Vagina (tissue), 2 donors: Measurements from ENCODE around the gene SIM1. TPM values are rescaled to one million over a fixed set of nuclear protein-coding genes. Genes with fewer than 3 reads are reported as not detected.

Experiments
- DNase-seq, 2 donors: peaks; one replicate each; pipeline ENCODE4 v3.0.0-alpha.2; 2017; ENCODE audit errors: extremely low spot score in 2 of 2
- H3K27ac ChIP-seq: fragments of 200-600 bp; sonication (generic); one replicate; pipeline ENCODE4 v1.5.1; 2019
- H3K27me3 ChIP-seq: fragments of 200-600 bp; sonication (generic); one replicate; pipeline ENCODE4 v1.5.1; 2019
- H3K36me3 ChIP-seq, 2 donors: fragments of 200-600 bp; sonication (generic); one replicate each; pipeline ENCODE4 v1.5.1; 2017 to 2019
- H3K4me1 ChIP-seq: fragments of 200-600 bp; sonication (generic); one replicate; pipeline ENCODE4 v1.5.1; 2019
- H3K4me3 ChIP-seq, 2 donors: fragments of 200-600 bp; sonication (generic); 1 replicate in 1 of 2; 2 replicates in 1 of 2; pipeline ENCODE4 v1.5.1; 2016 to 2019
- H3K9me3 ChIP-seq: fragments of 200-600 bp; sonication (generic); one replicate; pipeline ENCODE4 v1.5.1; 2019
- CTCF ChIP-seq, 3 experiments: fragments of 450-650 bp in 2 of 3; fragments of 200-600 bp in 1 of 3; sonication (generic) in 1 of 3; IDR thresholded peaks; one replicate each; pipeline ENCODE4 v1.5.1; 2017 to 2019; ENCODE audit warnings: antibody characterized with exemption in 3 of 3, mild to moderate bottlenecking in 2 of 3, moderate library complexity in 2 of 3
- POLR2A ChIP-seq, 2 donors: fragments of 450-650 bp; IDR thresholded peaks; one replicate each; pipeline ENCODE4 v1.6.1; 2017; ENCODE audit warnings: antibody characterized with exemption in 2 of 2, mild to moderate bottlenecking in 2 of 2, moderate library complexity in 2 of 2
- POLR2AphosphoS5 ChIP-seq, 2 donors: sonication (generic); formaldehyde crosslinking; IDR thresholded peaks; one replicate each; pipeline ENCODE4 v1.9.0; 2017; ENCODE audit warnings: antibody characterized with exemption in 2 of 2, mild to moderate bottlenecking in 2 of 2, low read depth in 1 of 2; ENCODE audit not compliant: insufficient read depth in 1 of 2
- intact Hi-C: fragments of 100-400 bp; cut with DNase I; formaldehyde crosslinking; loops from one replicate; pipeline ENCODE4 v1.15.1; 2023
- total RNA-seq: library from RNA; depleted of rRNA; stranded (reverse); fragments of >200 nt; gene quantifications from one replicate; pipeline ENCODE4 v1.2.3, GENCODE V29; 2016

SIM1 gene
- total RNA-seq, 1 donor from 2014 or later, result not detected

GRCh38 chr6:100462706-100463629 lies 1.8 kb downstream of the SIM1 start:
- TF ChIP-seq POLR2AphosphoS5 (IDR thresholded peaks at IDR 0.05; ENCODE audit: insufficient read depth in 1 of 2, low read depth in 1 of 2), result no peak
- no peak for TF ChIP-seq POLR2A (IDR thresholded peaks at IDR 0.05)
- no peak for TF ChIP-seq CTCF (IDR thresholded peaks at IDR 0.05)
- H3K4me1 ChIP-seq, result peaks cover 12% of the 10 kb centered on the region
- no peaks in the 10 kb centered on the region for H3K9me3 ChIP-seq
- intact Hi-C loops, result no loop called here
- no peaks in the 10 kb centered on the region for H3K36me3 ChIP-seq
- no peak overlapping the region for H3K4me3 ChIP-seq
- H3K27ac ChIP-seq, result no peak overlapping the region
- no peak for DNase-seq
- peaks cover 50% of the 10 kb centered on the region for H3K27me3 ChIP-seq

- TF ChIP-seq POLR2A (IDR thresholded peaks at IDR 0.05) (no peak), POLR2AphosphoS5 (IDR thresholded peaks at IDR 0.05; ENCODE audit: insufficient read depth in 1 of 2, low read depth in 1 of 2) (no peak), CTCF (IDR thresholded peaks at IDR 0.05) (no peak)
- H3K4me3 ChIP-seq, result no peak overlapping the region
- intact Hi-C loops, result no loop called here
- no peaks in the 10 kb centered on the region for H3K9me3 ChIP-seq
- DNase-seq, result no peak
- H3K4me1 ChIP-seq, result peaks cover 12% of the 10 kb centered on the region
- H3K36me3 ChIP-seq, result no peaks in the 10 kb centered on the region
- no peak overlapping the region for H3K27ac ChIP-seq
- H3K27me3 ChIP-seq, result peaks cover 50% of the 10 kb centered on the region
These were observed 2.6 kb downstream of the SIM1 start for GRCh38 chr6:100461917-100462705.

GRCh38 chr6:100461278-100461916 lies 3.3 kb downstream of the SIM1 start:
- no peak overlapping the region for H3K27ac ChIP-seq
- TF ChIP-seq POLR2AphosphoS5 (IDR thresholded peaks at IDR 0.05; ENCODE audit: insufficient read depth in 1 of 2, low read depth in 1 of 2) (no peak), POLR2A (IDR thresholded peaks at IDR 0.05) (no peak), CTCF (IDR thresholded peaks at IDR 0.05) (no peak)
- H3K9me3 ChIP-seq, result no peaks in the 10 kb centered on the region
- no peak overlapping the region for H3K4me3 ChIP-seq
- intact Hi-C loops, result no loop called here
- no peaks in the 10 kb centered on the region for H3K36me3 ChIP-seq
- peaks cover 49% of the 10 kb centered on the region for H3K27me3 ChIP-seq
- no peak for DNase-seq
- H3K4me1 ChIP-seq, result peaks cover 12% of the 10 kb centered on the region

GRCh38 chr6:100460650-100461204 lies 4.0 kb downstream of the SIM1 start:
- Histone ChIP-seq H3K4me3 (no peak overlapping the region), H3K27me3 (peaks cover 49% of the 10 kb centered on the region), H3K36me3 (no peaks in the 10 kb centered on the region), H3K4me1 (peaks cover 12% of the 10 kb centered on the region), H3K9me3 (no peaks in the 10 kb centered on the region), H3K27ac (no peak overlapping the region)
- TF ChIP-seq POLR2A (IDR thresholded peaks at IDR 0.05) (no peak), POLR2AphosphoS5 (IDR thresholded peaks at IDR 0.05; ENCODE audit: insufficient read depth in 1 of 2, low read depth in 1 of 2) (no peak), CTCF (IDR thresholded peaks at IDR 0.05) (no peak)
- no peak for DNase-seq
- intact Hi-C loops, result no loop called here
